ENCODE results near the gene PRICKLE2.

The PRICKLE2 gene

DNA sequence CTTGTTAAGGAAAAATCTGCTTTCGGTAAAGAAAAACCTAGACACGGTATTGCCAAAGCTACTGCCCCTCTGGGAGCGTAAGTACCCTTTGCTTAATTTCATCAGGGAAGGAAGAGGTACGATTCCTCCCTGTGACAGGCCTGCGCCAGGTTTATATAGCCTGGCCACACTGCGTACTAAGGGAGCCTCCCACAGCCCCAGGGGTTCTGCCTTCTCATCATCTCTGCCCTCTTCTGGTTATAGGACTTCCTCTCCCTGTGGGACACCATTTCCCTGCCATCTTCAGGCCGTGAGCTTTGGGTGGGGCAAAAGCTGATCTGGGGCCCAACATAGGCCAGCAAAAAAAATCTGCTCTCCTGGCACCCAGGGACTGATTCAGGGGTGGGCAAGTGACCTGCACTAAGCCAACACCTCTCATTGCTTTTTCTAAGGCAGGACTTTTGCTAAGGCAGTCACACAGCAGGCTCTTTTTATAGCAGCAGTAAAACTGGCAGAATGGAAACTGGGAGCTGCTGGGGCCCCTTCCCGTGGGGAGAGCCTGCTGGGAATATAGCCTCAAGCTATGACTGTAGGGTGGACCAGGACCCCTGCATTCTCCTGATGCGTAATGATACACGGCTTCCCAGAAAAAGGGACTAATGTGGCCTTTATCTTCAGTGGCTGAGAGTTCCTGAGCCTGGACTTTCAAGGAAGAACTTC lies 76.2 kb downstream of the PRICKLE2 start:
- no peak for TF ChIP-seq EZH2 (IDR thresholded peaks at IDR 0.05; ENCODE audit: borderline replicate concordance, low read length)
- no peak for TF ChIP-seq CTCF (IDR thresholded peaks at IDR 0.05; ENCODE audit: low read length)
- H3K4me2 ChIP-seq (ENCODE audit: low read length): no peak overlapping the region
- H2AFZ ChIP-seq (ENCODE audit: low read length): no peak overlapping the region
- no peak overlapping the region for H3K4me3 ChIP-seq (ENCODE audit: low read depth, low read length, poor library complexity, severe bottlenecking)
- H3K9me2 ChIP-seq (ENCODE audit: low read depth, low read length): no peaks in the 10 kb centered on the region
- no peak overlapping the region for H3K27ac ChIP-seq (ENCODE audit: low read depth, low read length, poor library complexity, severe bottlenecking)
- no peaks in the 10 kb centered on the region for H3F3A ChIP-seq (ENCODE audit: insufficient read depth, low read length)
- no peak overlapping the region for H3K9ac ChIP-seq (ENCODE audit: low read length)
- no peaks in the 10 kb centered on the region for H3K9me3 ChIP-seq (ENCODE audit: low read length)
- no peaks in the 10 kb centered on the region for H3K36me3 ChIP-seq (ENCODE audit: insufficient read depth, low read length)
- no peaks in the 10 kb centered on the region for H4K20me1 ChIP-seq (ENCODE audit: insufficient read depth, low read length)
- H3K79me2 ChIP-seq (ENCODE audit: insufficient read depth, low read length): no peaks in the 10 kb centered on the region
- H3K4me1 ChIP-seq (ENCODE audit: insufficient read depth, low read length, severe bottlenecking): no peaks in the 10 kb centered on the region
- H3K27me3 ChIP-seq (ENCODE audit: insufficient read depth, low read length): no peaks in the 10 kb centered on the region

DNA sequence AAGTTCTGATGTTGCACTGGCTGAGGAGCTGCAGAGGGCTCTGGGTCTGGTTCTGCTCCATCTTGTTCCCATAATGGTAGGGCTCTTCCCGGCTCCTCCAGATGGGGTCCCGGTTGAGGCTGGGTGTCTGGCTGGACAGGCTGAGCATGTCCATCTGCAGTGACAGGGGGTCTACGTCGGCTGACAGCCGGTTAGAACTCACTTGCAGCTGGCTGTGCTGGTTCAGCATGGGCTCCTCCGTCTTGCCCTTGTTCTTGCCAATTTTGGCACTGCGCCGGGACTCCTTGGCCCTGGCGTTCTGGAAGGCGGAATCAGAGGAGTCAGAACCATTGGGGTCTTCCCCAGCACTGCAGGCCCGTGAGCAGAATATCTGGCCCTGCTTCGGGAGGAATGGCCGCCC lies 78.1 kb downstream of the PRICKLE2 start:
- Histone ChIP-seq H3F3A (ENCODE audit: insufficient read depth, low read length) (no peaks in the 10 kb centered on the region), H3K27ac (ENCODE audit: low read depth, low read length, poor library complexity, severe bottlenecking) (no peak overlapping the region), H3K4me1 (ENCODE audit: insufficient read depth, low read length, severe bottlenecking) (no peaks in the 10 kb centered on the region), H4K20me1 (ENCODE audit: insufficient read depth, low read length) (no peaks in the 10 kb centered on the region), H3K4me3 (ENCODE audit: low read depth, low read length, poor library complexity, severe bottlenecking) (no peak overlapping the region), H3K9me3 (ENCODE audit: low read length) (no peaks in the 10 kb centered on the region), H3K9me2 (ENCODE audit: low read depth, low read length) (no peaks in the 10 kb centered on the region), H3K79me2 (ENCODE audit: insufficient read depth, low read length) (no peaks in the 10 kb centered on the region), H3K4me2 (ENCODE audit: low read length) (no peak overlapping the region), H3K27me3 (ENCODE audit: insufficient read depth, low read length) (no peaks in the 10 kb centered on the region), H3K36me3 (ENCODE audit: insufficient read depth, low read length) (no peaks in the 10 kb centered on the region), H3K9ac (ENCODE audit: low read length) (no peak overlapping the region), H2AFZ (ENCODE audit: low read length) (no peak overlapping the region)
- no peak for TF ChIP-seq CTCF (IDR thresholded peaks at IDR 0.05; ENCODE audit: low read length)
- TF ChIP-seq EZH2 (IDR thresholded peaks at IDR 0.05; ENCODE audit: borderline replicate concordance, low read length): no peak

DNA sequence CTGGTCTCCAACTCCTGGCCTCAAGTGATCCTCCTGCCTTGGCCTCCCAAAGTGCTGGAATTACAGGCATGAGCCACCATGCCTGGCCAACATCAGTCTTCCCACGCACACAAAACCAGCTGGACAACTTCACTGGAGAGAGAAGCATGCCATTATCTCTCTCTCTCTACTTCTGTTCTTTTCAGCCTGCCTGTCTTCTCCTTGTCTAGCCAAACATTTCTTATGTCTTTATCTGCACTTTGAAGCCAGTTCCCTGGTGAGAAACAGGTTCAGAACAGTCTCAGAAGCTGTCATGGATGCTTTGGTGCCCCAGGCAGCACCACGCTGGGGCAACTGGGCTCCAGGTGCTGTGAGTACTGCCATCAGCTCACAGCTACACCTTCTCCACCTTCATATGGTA lies 79.8 kb downstream of the PRICKLE2 start:
- Histone ChIP-seq H4K20me1 (ENCODE audit: insufficient read depth, low read length) (no peaks in the 10 kb centered on the region), H3K79me2 (ENCODE audit: insufficient read depth, low read length) (no peaks in the 10 kb centered on the region), H3K27me3 (ENCODE audit: insufficient read depth, low read length) (no peaks in the 10 kb centered on the region), H3K9me2 (ENCODE audit: low read depth, low read length) (no peaks in the 10 kb centered on the region), H3K4me1 (ENCODE audit: insufficient read depth, low read length, severe bottlenecking) (no peaks in the 10 kb centered on the region), H3K4me3 (ENCODE audit: low read depth, low read length, poor library complexity, severe bottlenecking) (no peak overlapping the region), H3K27ac (ENCODE audit: low read depth, low read length, poor library complexity, severe bottlenecking) (no peak overlapping the region), H3F3A (ENCODE audit: insufficient read depth, low read length) (no peaks in the 10 kb centered on the region), H2AFZ (ENCODE audit: low read length) (no peak overlapping the region), H3K9me3 (ENCODE audit: low read length) (no peaks in the 10 kb centered on the region), H3K9ac (ENCODE audit: low read length) (no peak overlapping the region), H3K36me3 (ENCODE audit: insufficient read depth, low read length) (no peaks in the 10 kb centered on the region), H3K4me2 (ENCODE audit: low read length) (no peak overlapping the region)
- TF ChIP-seq EZH2 (IDR thresholded peaks at IDR 0.05; ENCODE audit: borderline replicate concordance, low read length) (no peak), CTCF (IDR thresholded peaks at IDR 0.05; ENCODE audit: low read length) (no peak)
